ENCODE results near the gene PILRB. TPM values are rescaled to one million over a fixed set of nuclear protein-coding genes. Genes with fewer than 3 reads are reported as not detected.
"Not testable (repeated sequence)": the region's sequence is repeated elsewhere in the genome, so short reads cannot be mapped to it uniquely, and the experiment has no call there.

The PILRB gene
- total and polyA plus RNA-seq, 8 donors = 24.0 to 47.7 (median 44.0) TPM

DNA sequence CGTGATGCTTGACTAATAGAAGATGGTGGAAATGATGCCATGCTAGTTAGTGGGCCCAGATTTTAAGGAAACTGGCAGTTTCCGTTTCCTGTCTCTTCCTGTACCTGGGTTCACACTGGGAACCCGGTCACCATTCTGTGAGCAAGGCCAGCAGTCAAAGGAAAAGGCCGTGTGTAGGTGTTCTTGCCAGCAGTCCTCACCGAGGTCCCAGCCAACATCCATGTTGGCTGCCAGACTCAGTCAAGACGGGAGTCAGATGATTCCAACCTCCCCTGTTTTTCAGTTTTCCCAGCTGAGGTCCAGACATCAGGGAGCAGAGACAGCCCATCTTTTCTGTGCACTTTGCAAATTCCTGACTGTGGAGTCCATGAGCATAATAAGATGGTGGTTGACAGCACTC is 15.2 kb upstream of the PILRB start:
- Histone ChIP-seq H3K4me1 (peaks cover 0 to 14% of the 10 kb centered on the region in 2 donors), H3K9me3 (no peaks in the 10 kb centered on the region), H3K4me3 (no peak overlapping the region), H3K27ac (no peak overlapping the region), H3K36me3 (peaks cover 0 to 52% of the 10 kb centered on the region in 2 donors), H3K27me3 (no peaks in the 10 kb centered on the region)
- intact Hi-C loops (cut with DNase I) = no loop called here
- ATAC-seq (no peak), DNase-seq (no peak)
- TF ChIP-seq, protein P1, sequence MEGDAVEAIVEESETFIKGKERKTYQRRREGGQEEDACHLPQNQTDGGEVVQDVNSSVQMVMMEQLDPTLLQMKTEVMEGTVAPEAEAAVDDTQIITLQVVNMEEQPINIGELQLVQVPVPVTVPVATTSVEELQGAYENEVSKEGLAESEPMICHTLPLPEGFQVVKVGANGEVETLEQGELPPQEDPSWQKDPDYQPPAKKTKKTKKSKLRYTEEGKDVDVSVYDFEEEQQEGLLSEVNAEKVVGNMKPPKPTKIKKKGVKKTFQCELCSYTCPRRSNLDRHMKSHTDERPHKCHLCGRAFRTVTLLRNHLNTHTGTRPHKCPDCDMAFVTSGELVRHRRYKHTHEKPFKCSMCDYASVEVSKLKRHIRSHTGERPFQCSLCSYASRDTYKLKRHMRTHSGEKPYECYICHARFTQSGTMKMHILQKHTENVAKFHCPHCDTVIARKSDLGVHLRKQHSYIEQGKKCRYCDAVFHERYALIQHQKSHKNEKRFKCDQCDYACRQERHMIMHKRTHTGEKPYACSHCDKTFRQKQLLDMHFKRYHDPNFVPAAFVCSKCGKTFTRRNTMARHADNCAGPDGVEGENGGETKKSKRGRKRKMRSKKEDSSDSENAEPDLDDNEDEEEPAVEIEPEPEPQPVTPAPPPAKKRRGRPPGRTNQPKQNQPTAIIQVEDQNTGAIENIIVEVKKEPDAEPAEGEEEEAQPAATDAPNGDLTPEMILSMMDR (IDR thresholded peaks at IDR 0.05) = no peak

- DNase-seq; H3K27me3 ChIP-seq; ATAC-seq; H3K4me3 ChIP-seq; intact Hi-C loops (cut with DNase I); H3K9me3 ChIP-seq: not testable (repeated sequence)
- Histone ChIP-seq H3K36me3 (peaks cover 0 to 55% of the 10 kb centered on the region in 2 donors), H3K4me1 (peaks cover 0 to 14% of the 10 kb centered on the region in 2 donors), H3K27ac (peak overlapping the region in 1 of 2 donors; percentile 63)
Observed at GRCh38 chr7:100344124-100344559, 13.8 kb upstream of the PILRB start.

DNA sequence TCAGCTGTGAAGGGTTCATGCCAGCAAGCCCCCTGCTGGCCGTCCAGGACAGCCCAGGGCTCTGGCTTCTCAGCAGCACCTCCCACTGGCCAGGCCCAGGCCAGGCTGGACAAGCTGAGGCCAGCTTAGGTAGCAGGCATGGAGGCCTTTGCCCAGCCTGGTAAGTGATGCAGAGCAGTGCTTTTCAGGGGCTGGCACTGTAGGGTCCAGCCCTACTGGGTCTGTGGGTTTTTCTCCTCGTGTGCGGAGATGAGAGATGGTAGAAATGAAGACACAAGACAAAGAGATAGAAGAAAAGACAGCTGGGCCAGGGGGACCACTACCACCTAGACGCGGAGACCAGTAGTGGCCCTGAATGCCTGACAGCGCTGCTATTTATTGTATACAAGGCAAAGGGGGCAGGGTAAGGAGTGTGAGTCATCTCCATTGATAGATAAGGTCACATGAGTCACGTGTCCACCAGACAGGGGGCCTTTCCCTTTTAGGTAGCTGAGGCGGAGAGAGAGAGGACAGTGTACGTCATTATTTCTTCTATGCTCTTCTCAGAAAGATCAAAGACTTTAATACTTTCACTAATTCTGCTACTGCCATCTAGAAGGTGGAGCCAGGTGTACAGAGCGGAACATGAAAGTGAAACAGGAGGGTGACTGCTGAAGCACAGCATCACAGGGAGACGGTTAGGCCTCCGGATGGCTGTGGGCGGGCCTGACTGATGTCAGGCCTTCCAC is 13.2 kb upstream of the PILRB start:
- ATAC-seq = peak; percentile 94
- Histone ChIP-seq H3K4me1 (peaks cover 0 to 14% of the 10 kb centered on the region in 2 donors), H3K27ac (peak overlapping the region in 1 of 2 donors; percentile 63), H3K36me3 (peaks cover 0 to 58% of the 10 kb centered on the region in 2 donors)
- H3K27me3 ChIP-seq; intact Hi-C loops (cut with DNase I); H3K4me3 ChIP-seq; H3K9me3 ChIP-seq; DNase-seq: not testable (repeated sequence)
- TF ChIP-seq, protein P1 (IDR thresholded peaks at IDR 0.05) = peak; percentile 21 to 55

GRCh38 chr7:100345288-100345672 is 12.6 kb upstream of the PILRB start:
- Histone ChIP-seq H3K36me3 (peaks cover 0 to 64% of the 10 kb centered on the region in 2 donors), H3K27ac (peak overlapping the region in 1 of 2 donors; percentile 63), H3K4me1 (peaks cover 0 to 14% of the 10 kb centered on the region in 2 donors)
- ATAC-seq = peak; percentile 60
- TF ChIP-seq, protein P1 (IDR thresholded peaks at IDR 0.05) = peak; percentile 32 to 68
- H3K9me3 ChIP-seq; H3K27me3 ChIP-seq; intact Hi-C loops (cut with DNase I); H3K4me3 ChIP-seq: not testable (repeated sequence)
- peak in 3 of 4 donors; percentile 29 to 94 (median 74) for DNase-seq

DNA sequence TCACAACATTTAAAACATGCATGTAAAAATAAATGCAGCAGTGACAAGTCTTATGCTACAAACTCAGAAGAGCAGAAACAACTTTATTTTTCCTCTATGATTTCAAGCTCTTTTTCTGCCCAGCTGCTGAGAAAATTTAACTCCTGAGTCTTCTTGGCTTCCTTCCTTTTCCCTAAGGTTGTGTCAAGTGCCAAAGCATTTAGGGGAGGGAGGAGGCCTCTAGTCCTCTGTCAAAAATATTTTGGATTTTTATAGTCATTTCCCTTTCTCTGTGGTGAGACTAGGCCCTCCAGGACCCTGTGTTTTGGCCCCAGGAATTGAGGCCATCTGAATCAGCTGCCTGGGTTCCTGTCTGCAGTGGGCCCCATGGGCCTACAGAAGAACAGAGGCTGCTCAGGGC is 11.0 kb upstream of the PILRB start:
- intact Hi-C loops (cut with DNase I) = no loop called here
- DNase-seq = no peak
- TF ChIP-seq, protein P1 (IDR thresholded peaks at IDR 0.05) = no peak
- Histone ChIP-seq H3K4me1 (peaks cover 0 to 14% of the 10 kb centered on the region in 2 donors), H3K4me3 (no peak overlapping the region), H3K36me3 (peaks cover 0 to 65% of the 10 kb centered on the region in 2 donors), H3K9me3 (no peaks in the 10 kb centered on the region), H3K27me3 (no peaks in the 10 kb centered on the region), H3K27ac (no peak overlapping the region)
- no peak for ATAC-seq
